NCI-H748 (cell line): ENCODE results near the gene ROS1.
A peak's percentile ranks its signal among the peaks of the same experiment; 100 is the strongest.

ENCODE experiments used
- DNase-seq: peaks from one replicate; lab custom pipeline; 2025; ENCODE audit not compliant: unreplicated experiment; lab: John Stamatoyannopoulos, UW

The ROS1 gene

GRCh38 chr6:117441824-117442264 is 16.1 kb upstream of the ROS1 start:
- DNase-seq, result no peak

GRCh38 chr6:117440706-117441525 is 15.2 kb upstream of the ROS1 start:
- no peak for DNase-seq

- no peak for DNase-seq
Measured at GRCh38 chr6:117432273-117432672, 6.5 kb upstream of the ROS1 start.

- no peak for DNase-seq
Measured at GRCh38 chr6:117423754-117424153, 2.0 kb downstream of the ROS1 start.

- no peak for DNase-seq
Measured at GRCh38 chr6:117418320-117418719, 7.4 kb downstream of the ROS1 start.

- no peak for DNase-seq
Measured at GRCh38 chr6:117417851-117418250, 7.9 kb downstream of the ROS1 start.

GRCh38 chr6:117414770-117415169 is 11.0 kb downstream of the ROS1 start:
- peak; percentile 18 for DNase-seq

GRCh38 chr6:117411474-117411873 is 14.3 kb downstream of the ROS1 start:
- DNase-seq, result no peak

GRCh38 chr6:117409863-117410262 is 15.9 kb downstream of the ROS1 start:
- no peak for DNase-seq

GRCh38 chr6:117409420-117409819 is 16.3 kb downstream of the ROS1 start:
- no peak for DNase-seq

GRCh38 chr6:117404548-117404947 is 21.2 kb downstream of the ROS1 start:
- no peak for DNase-seq

GRCh38 chr6:117401799-117402198 is 23.9 kb downstream of the ROS1 start:
- no peak for DNase-seq

- DNase-seq, result no peak
Measured at GRCh38 chr6:117399924-117400323, 25.8 kb downstream of the ROS1 start.

GRCh38 chr6:117399126-117399525 is 26.6 kb downstream of the ROS1 start:
- DNase-seq, result no peak

GRCh38 chr6:117397536-117398227 is 28.1 kb downstream of the ROS1 start:
- no peak for DNase-seq

- no peak for DNase-seq
Measured at GRCh38 chr6:117396228-117396627, 29.5 kb downstream of the ROS1 start.

- no peak for DNase-seq
Measured at GRCh38 chr6:117395164-117395563, 30.6 kb downstream of the ROS1 start.

- no peak for DNase-seq
Measured at GRCh38 chr6:117393045-117393444, 32.7 kb downstream of the ROS1 start.

- no peak for DNase-seq
Measured at GRCh38 chr6:117391874-117392583, 33.7 kb downstream of the ROS1 start.

- no peak for DNase-seq
Measured at GRCh38 chr6:117389227-117390057, 36.3 kb downstream of the ROS1 start.

GRCh38 chr6:117387454-117387974 is 38.2 kb downstream of the ROS1 start:
- no peak for DNase-seq
